ENCODE measurements around the gene SPATA20. TPM values are rescaled to one million over a fixed set of nuclear protein-coding genes. Genes with fewer than 3 reads are reported as not detected.

SPATA20 gene
- total and polyA plus RNA-seq, 2 of the 13 experiments (the other 11 are each of a cell fraction or from before 2014, with no cell fraction given) = 36.1 to 64.8 TPM

GRCh38 chr17:50547035-50547735 is at the start of gene SPATA20 (continued):
- TF ChIP-seq ZNF710 (CRISPR knock-in tag; IDR thresholded peaks at IDR 0.05; ENCODE audit: borderline replicate concordance) (peak; percentile 63), HDAC1 (CRISPR knock-in tag; IDR thresholded peaks at IDR 0.05) (peak; percentile 64; the same call in 1 of the 2 replicates), STAG1 (CRISPR knock-in tag; IDR thresholded peaks at IDR 0.05) (peak; percentile 100), NCOA5 (CRISPR knock-in tag; IDR thresholded peaks at IDR 0.05) (no peak), MAX (IDR thresholded peaks at IDR 0.05) (peak; percentile 79; the same call in 1 of the 2 replicates), HNF4G (IDR thresholded peaks at IDR 0.05; ENCODE audit: borderline replicate concordance, low read depth, low read length) (no peak), HNF4G (CRISPR knock-in tag; IDR thresholded peaks at IDR 0.05; ENCODE audit: borderline replicate concordance, low read depth) (no peak), ZNF354B (CRISPR knock-in tag; IDR thresholded peaks at IDR 0.05) (no peak), ZNF180 (CRISPR knock-in tag; IDR thresholded peaks at IDR 0.05; ENCODE audit: borderline replicate concordance, low read depth) (0 out of 2 replicates have a peak, but pooled peaks have one; percentile 87), AHDC1 (CRISPR knock-in tag; IDR thresholded peaks at IDR 0.05; ENCODE audit: borderline replicate concordance) (no peak), ZNF724P (CRISPR knock-in tag; IDR thresholded peaks at IDR 0.05; ENCODE audit: borderline replicate concordance) (peak; percentile 83; the same call in 1 of the 2 replicates), RXRB (CRISPR knock-in tag; IDR thresholded peaks at IDR 0.05; ENCODE audit: borderline replicate concordance) (peak; percentile 63; the same call in 1 of the 2 replicates), GLI4 (CRISPR knock-in tag; IDR thresholded peaks at IDR 0.05; ENCODE audit: borderline replicate concordance) (peak; percentile 60; the same call in 1 of the 2 replicates), CEBPG (CRISPR knock-in tag; IDR thresholded peaks at IDR 0.05) (peak; percentile 51; the same call in 1 of the 2 replicates), FOSL2 (CRISPR knock-in tag; IDR thresholded peaks at IDR 0.05) (peak; percentile 50; the same call in 1 of the 2 replicates), HDAC2 (CRISPR knock-in tag; IDR thresholded peaks at IDR 0.05) (peak; percentile 59; the same call in 1 of the 2 replicates)
- TF ChIP-seq, protein P1, sequence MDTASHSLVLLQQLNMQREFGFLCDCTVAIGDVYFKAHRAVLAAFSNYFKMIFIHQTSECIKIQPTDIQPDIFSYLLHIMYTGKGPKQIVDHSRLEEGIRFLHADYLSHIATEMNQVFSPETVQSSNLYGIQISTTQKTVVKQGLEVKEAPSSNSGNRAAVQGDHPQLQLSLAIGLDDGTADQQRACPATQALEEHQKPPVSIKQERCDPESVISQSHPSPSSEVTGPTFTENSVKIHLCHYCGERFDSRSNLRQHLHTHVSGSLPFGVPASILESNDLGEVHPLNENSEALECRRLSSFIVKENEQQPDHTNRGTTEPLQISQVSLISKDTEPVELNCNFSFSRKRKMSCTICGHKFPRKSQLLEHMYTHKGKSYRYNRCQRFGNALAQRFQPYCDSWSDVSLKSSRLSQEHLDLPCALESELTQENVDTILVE (CRISPR knock-in tag; IDR thresholded peaks at IDR 0.05) = peak; percentile 75; the same call in 1 of the 2 replicates
- TF ChIP-seq, protein P2, sequence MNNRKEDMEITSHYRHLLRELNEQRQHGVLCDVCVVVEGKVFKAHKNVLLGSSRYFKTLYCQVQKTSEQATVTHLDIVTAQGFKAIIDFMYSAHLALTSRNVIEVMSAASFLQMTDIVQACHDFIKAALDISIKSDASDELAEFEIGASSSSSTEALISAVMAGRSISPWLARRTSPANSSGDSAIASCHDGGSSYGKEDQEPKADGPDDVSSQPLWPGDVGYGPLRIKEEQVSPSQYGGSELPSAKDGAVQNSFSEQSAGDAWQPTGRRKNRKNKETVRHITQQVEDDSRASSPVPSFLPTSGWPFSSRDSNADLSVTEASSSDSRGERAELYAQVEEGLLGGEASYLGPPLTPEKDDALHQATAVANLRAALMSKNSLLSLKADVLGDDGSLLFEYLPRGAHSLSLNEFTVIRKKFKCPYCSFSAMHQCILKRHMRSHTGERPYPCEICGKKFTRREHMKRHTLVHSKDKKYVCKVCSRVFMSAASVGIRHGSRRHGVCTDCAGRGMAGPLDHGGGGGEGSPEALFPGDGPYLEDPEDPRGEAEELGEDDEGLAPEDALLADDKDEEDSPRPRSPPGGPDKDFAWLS (CRISPR knock-in tag; IDR thresholded peaks at IDR 0.05; ENCODE audit: borderline replicate concordance) = 0 out of 2 replicates have a peak, but pooled peaks have one; percentile 76

Measured in HepG2 (cell line).